MM.1S (cell line): ENCODE results near the gene GASK1A.

Source experiments
- DNase-seq: peaks from one replicate; pipeline ENCODE4 v3.0.0-alpha.2; 2015
- H2AFZ ChIP-seq: fragments of 300-600 bp; sonication (generic); 2 replicates; pipeline ENCODE4 v1.6.0; 2016; ENCODE audit warnings: antibody characterized with exemption, low read length
- H3F3A ChIP-seq: fragments of 300-600 bp; sonication (generic); 2 replicates; pipeline ENCODE4 v1.6.1; 2016; ENCODE audit warnings: mild to moderate bottlenecking, antibody characterized with exemption, low read length, moderate library complexity, mixed read lengths; ENCODE audit not compliant: insufficient read depth
- H3K27ac ChIP-seq: fragments of 300-600 bp; sonication (generic); 2 replicates; pipeline ENCODE4 v1.5.1; 2016; ENCODE audit warnings: mild to moderate bottlenecking, low read length
- H3K27me3 ChIP-seq: fragments of 300-600 bp; sonication (generic); replicated peaks from 2 replicates; pipeline ENCODE4 v1.6.0; 2016; ENCODE audit warnings: low read length; ENCODE audit not compliant: insufficient read depth
- H3K36me3 ChIP-seq: fragments of 300-600 bp; sonication (generic); replicated peaks from 2 replicates; pipeline ENCODE4 v1.6.1; 2016; ENCODE audit warnings: mild to moderate bottlenecking, low read length, mixed read lengths; ENCODE audit not compliant: insufficient read depth
- H3K4me1 ChIP-seq: fragments of 300-600 bp; sonication (generic); 2 replicates; pipeline ENCODE4 v1.6.1; 2016; ENCODE audit warnings: low read length, mixed read lengths
- H3K4me2 ChIP-seq: fragments of 300-600 bp; sonication (generic); 2 replicates; pipeline ENCODE4 v1.6.0; 2016; ENCODE audit warnings: low read depth, low read length
- H3K4me3 ChIP-seq: fragments of 300-600 bp; sonication (generic); 2 replicates; pipeline ENCODE4 v1.5.1; 2016; ENCODE audit warnings: low read length, mixed read lengths
- H3K79me2 ChIP-seq: fragments of 300-600 bp; sonication (generic); 2 replicates; pipeline ENCODE4 v1.6.1; 2016; ENCODE audit warnings: mixed run types, low read length, mixed read lengths
- H3K9ac ChIP-seq: fragments of 300-600 bp; sonication (generic); 2 replicates; pipeline ENCODE4 v1.6.1; 2016; ENCODE audit warnings: low read length, mixed read lengths
- H3K9me2 ChIP-seq: fragments of 300-600 bp; sonication (generic); replicated peaks from 2 replicates; pipeline ENCODE4 v1.6.1; 2016; ENCODE audit warnings: mild to moderate bottlenecking, low read length, mixed read lengths; ENCODE audit not compliant: insufficient read depth
- H3K9me3 ChIP-seq: fragments of 300-600 bp; sonication (generic); replicated peaks from 2 replicates; pipeline ENCODE4 v1.6.1; 2016; ENCODE audit warnings: mild to moderate bottlenecking, low read length, mixed read lengths; ENCODE audit not compliant: insufficient read depth
- H4K20me1 ChIP-seq: fragments of 300-600 bp; sonication (generic); 2 replicates; pipeline ENCODE4 v1.6.1; 2016; ENCODE audit warnings: mild to moderate bottlenecking, low read length, moderate library complexity, mixed read lengths; ENCODE audit not compliant: insufficient read depth
- CTCF ChIP-seq: fragments of 300-600 bp; sonication (generic); IDR thresholded peaks from 2 replicates; pipeline ENCODE4 v1.5.1; 2016; ENCODE audit warnings: antibody characterized with exemption, low read length, mixed read lengths
- EZH2 ChIP-seq: fragments of 300-600 bp; sonication (generic); optimal IDR thresholded peaks from 2 replicates; pipeline ENCODE3; 2017; ENCODE audit warnings: low read depth, mild to moderate bottlenecking, antibody characterized with exemption, low read length, mixed read lengths
- EZH2phosphoT487 ChIP-seq: fragments of 300-600 bp; sonication (generic); IDR thresholded peaks from 2 replicates; pipeline ENCODE4 v1.6.1; 2018; ENCODE audit warnings: antibody characterized with exemption, low read length

Gene GASK1A

DNA sequence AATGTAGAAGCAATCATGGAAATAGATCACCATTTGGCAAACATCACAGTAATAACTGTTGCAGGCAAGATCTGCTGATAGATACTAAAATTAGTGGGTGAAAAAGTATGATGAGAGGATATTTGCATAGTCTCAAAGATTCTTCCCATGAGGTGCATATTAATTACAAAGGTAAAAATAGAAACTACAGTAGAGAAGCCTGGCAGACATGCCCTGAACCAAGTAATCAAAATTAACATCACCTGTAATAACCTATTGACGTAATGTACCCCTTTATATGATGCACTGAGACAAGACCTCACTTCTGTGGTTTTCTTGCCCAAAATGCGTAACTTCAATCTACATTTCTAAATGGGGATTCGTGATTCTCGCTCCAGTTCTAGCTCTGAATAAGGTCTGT lies 112.4 kb downstream of the GASK1A start:
- Histone ChIP-seq H4K20me1 (no peaks in the 10 kb centered on the region), H3K9me2 (no peaks in the 10 kb centered on the region), H3K79me2 (peaks cover 3% of the 10 kb centered on the region; the same call in 1 of the 2 replicates), H3F3A (no peaks in the 10 kb centered on the region), H3K36me3 (no peaks in the 10 kb centered on the region), H3K4me1 (no peaks in the 10 kb centered on the region), H2AFZ (no peak overlapping the region), H3K9ac (no peak overlapping the region), H3K27ac (no peak overlapping the region), H3K9me3 (no peaks in the 10 kb centered on the region), H3K27me3 (no peaks in the 10 kb centered on the region), H3K4me3 (no peak overlapping the region), H3K4me2 (no peak overlapping the region)
- TF ChIP-seq CTCF (no peak), EZH2phosphoT487 (no peak), EZH2 (no peak)
- no peak for DNase-seq

GRCh38 chr3:43093006-43093405 lies 113.9 kb downstream of the GASK1A start:
- Histone ChIP-seq H3K79me2 (peaks cover 3% of the 10 kb centered on the region; the same call in 1 of the 2 replicates), H3K4me2 (no peak overlapping the region), H3F3A (no peaks in the 10 kb centered on the region), H4K20me1 (no peaks in the 10 kb centered on the region), H3K27ac (no peak overlapping the region), H2AFZ (no peak overlapping the region), H3K36me3 (no peaks in the 10 kb centered on the region), H3K9me3 (no peaks in the 10 kb centered on the region), H3K27me3 (no peaks in the 10 kb centered on the region), H3K4me3 (no peak overlapping the region), H3K4me1 (no peaks in the 10 kb centered on the region), H3K9ac (no peak overlapping the region), H3K9me2 (no peaks in the 10 kb centered on the region)
- TF ChIP-seq CTCF (no peak), EZH2phosphoT487 (no peak), EZH2 (no peak)
- no peak for DNase-seq

- DNase-seq, result no peak
- Histone ChIP-seq H4K20me1 (no peaks in the 10 kb centered on the region), H3K4me1 (no peaks in the 10 kb centered on the region)
Observed at GRCh38 chr3:43093974-43094373, 114.9 kb downstream of the GASK1A start.

More at GRCh38 chr3:43093974-43094373, 114.9 kb downstream of the GASK1A start:
- no peak overlapping the region for H3K27ac ChIP-seq
- no peaks in the 10 kb centered on the region for H3K36me3 ChIP-seq
- H3K4me3 ChIP-seq, result no peak overlapping the region
- no peak overlapping the region for H3K9ac ChIP-seq
- no peaks in the 10 kb centered on the region for H3K9me2 ChIP-seq
- H2AFZ ChIP-seq, result no peak overlapping the region
- no peaks in the 10 kb centered on the region for H3K27me3 ChIP-seq
- H3F3A ChIP-seq, result no peaks in the 10 kb centered on the region
- TF ChIP-seq EZH2phosphoT487 (no peak), EZH2 (no peak), CTCF (no peak)
- peaks cover 3% of the 10 kb centered on the region; the same call in 1 of the 2 replicates for H3K79me2 ChIP-seq
- H3K4me2 ChIP-seq, result no peak overlapping the region
- no peaks in the 10 kb centered on the region for H3K9me3 ChIP-seq
